Mesothelial cell of epicardium (in vitro differentiated cells): Measurements from ENCODE around the gene WARS2. TPM values are rescaled to one million over a fixed set of nuclear protein-coding genes. Genes with fewer than 3 reads are reported as not detected.
A peak's percentile ranks its signal among the peaks of the same experiment; 100 is the strongest.

Experiments
- DNase-seq, 2 experiments: peaks; one replicate each; pipeline ENCODE4 v3.0.0; 2021; ENCODE audit warnings: low spot score in 2 of 2; ENCODE audit not compliant: unreplicated experiment in 2 of 2
- H3K27ac Mint-ChIP-seq: 2 replicates; pipeline ENCODE4 v1.8.0; 2021; ENCODE audit warnings: mixed read lengths
- H3K27me3 Mint-ChIP-seq: 2 replicates; pipeline ENCODE4 v1.8.0; 2021; ENCODE audit warnings: low read depth, mixed read lengths
- H3K36me3 Mint-ChIP-seq: 2 replicates; pipeline ENCODE4 v1.8.0; 2021; ENCODE audit warnings: mixed read lengths
- H3K4me1 Mint-ChIP-seq: 2 replicates; pipeline ENCODE4 v1.8.0; 2021; ENCODE audit warnings: mixed read lengths
- H3K4me3 Mint-ChIP-seq: 2 replicates; pipeline ENCODE4 v1.8.0; 2021; ENCODE audit warnings: mild to moderate bottlenecking, moderate library complexity, mixed read lengths
- H3K9me3 Mint-ChIP-seq: 2 replicates; pipeline ENCODE4 v1.8.0; 2021; ENCODE audit warnings: mixed read lengths
- total RNA-seq: library from RNA; stranded (reverse); gene quantifications from 3 replicates; pipeline ENCODE4 v1.2.1, GENCODE V29; 2021
- TF ChIP-seq, protein P1 (sequence below): fragments of 200-600 bp; sonication (generic); IDR thresholded peaks from one replicate; pipeline ENCODE4 v1.5.0; 2021; ENCODE audit warnings: antibody characterized with exemption; ENCODE audit not compliant: unreplicated experiment

The WARS2 gene
- total RNA-seq, 1 donor from 2014 or later: 18.7 TPM

- H3K4me1 Mint-ChIP-seq: peaks cover 14% of the 10 kb centered on the region
- no peak overlapping the region for H3K4me3 Mint-ChIP-seq
- no peaks in the 10 kb centered on the region for H3K9me3 Mint-ChIP-seq
- no peak overlapping the region for H3K27ac Mint-ChIP-seq
- no peak for DNase-seq
- H3K27me3 Mint-ChIP-seq: peaks cover 96% of the 10 kb centered on the region
- TF ChIP-seq, protein P1, sequence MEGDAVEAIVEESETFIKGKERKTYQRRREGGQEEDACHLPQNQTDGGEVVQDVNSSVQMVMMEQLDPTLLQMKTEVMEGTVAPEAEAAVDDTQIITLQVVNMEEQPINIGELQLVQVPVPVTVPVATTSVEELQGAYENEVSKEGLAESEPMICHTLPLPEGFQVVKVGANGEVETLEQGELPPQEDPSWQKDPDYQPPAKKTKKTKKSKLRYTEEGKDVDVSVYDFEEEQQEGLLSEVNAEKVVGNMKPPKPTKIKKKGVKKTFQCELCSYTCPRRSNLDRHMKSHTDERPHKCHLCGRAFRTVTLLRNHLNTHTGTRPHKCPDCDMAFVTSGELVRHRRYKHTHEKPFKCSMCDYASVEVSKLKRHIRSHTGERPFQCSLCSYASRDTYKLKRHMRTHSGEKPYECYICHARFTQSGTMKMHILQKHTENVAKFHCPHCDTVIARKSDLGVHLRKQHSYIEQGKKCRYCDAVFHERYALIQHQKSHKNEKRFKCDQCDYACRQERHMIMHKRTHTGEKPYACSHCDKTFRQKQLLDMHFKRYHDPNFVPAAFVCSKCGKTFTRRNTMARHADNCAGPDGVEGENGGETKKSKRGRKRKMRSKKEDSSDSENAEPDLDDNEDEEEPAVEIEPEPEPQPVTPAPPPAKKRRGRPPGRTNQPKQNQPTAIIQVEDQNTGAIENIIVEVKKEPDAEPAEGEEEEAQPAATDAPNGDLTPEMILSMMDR: no peak
- no peaks in the 10 kb centered on the region for H3K36me3 Mint-ChIP-seq
These were observed 133.1 kb downstream of the WARS2 start for GRCh38 chr1:119007339-119007669.

- Mint-ChIP-seq H3K9me3 (no peaks in the 10 kb centered on the region), H3K4me1 (peaks cover 19% of the 10 kb centered on the region), H3K36me3 (no peaks in the 10 kb centered on the region), H3K27ac (no peak overlapping the region), H3K27me3 (peaks cover 98% of the 10 kb centered on the region), H3K4me3 (peak overlapping the region; percentile 25)
- no peak for DNase-seq
- TF ChIP-seq, protein P1: no peak
These were observed 133.8 kb downstream of the WARS2 start for GRCh38 chr1:119006406-119007279.

DNA sequence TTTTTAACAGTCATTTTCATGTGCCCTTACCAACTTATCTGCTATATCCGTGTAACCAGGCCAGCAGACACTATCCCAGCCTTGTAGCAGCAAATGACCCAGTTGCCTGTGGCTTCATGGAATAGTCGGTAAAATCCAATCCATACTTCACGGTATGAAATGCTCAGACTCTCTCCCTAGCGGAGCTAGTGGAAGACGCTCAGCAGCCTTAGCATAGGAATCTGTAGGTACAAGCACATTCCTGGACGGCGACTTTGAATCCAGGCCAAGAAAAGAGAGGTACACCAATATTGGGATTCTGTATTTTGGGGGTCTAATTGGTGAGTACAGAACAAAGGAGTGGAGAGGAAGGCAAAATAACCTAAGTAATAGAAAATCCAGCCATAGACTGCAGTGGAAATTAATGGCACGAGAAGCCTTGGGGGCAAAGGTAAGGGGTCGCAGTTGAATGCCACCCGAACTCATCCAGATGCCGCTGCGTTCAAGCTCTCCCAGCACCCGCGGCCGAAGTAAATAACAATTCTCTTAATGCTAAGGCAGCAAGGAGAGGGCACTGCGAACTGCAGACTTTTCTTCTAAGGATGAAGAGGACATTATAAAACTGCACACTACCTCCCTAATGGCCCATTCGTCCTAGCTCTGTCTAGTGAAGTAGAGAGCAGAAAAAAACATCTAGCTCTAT lies 134.6 kb downstream of the WARS2 start:
- TF ChIP-seq, protein P1: no peak
- Mint-ChIP-seq H3K27ac (no peak overlapping the region), H3K9me3 (no peaks in the 10 kb centered on the region), H3K27me3 (peaks cover 99% of the 10 kb centered on the region), H3K36me3 (no peaks in the 10 kb centered on the region), H3K4me1 (peaks cover 21% of the 10 kb centered on the region), H3K4me3 (no peak overlapping the region)
- DNase-seq: no peak

GRCh38 chr1:119004781-119005180 lies 135.7 kb downstream of the WARS2 start:
- no peaks in the 10 kb centered on the region for H3K36me3 Mint-ChIP-seq
- DNase-seq: no peak
- no peak overlapping the region for H3K27ac Mint-ChIP-seq
- no peaks in the 10 kb centered on the region for H3K9me3 Mint-ChIP-seq
- TF ChIP-seq, protein P1: no peak
- no peak overlapping the region for H3K4me3 Mint-ChIP-seq
- H3K27me3 Mint-ChIP-seq: peaks cover 99% of the 10 kb centered on the region
- peaks cover 31% of the 10 kb centered on the region for H3K4me1 Mint-ChIP-seq

DNA sequence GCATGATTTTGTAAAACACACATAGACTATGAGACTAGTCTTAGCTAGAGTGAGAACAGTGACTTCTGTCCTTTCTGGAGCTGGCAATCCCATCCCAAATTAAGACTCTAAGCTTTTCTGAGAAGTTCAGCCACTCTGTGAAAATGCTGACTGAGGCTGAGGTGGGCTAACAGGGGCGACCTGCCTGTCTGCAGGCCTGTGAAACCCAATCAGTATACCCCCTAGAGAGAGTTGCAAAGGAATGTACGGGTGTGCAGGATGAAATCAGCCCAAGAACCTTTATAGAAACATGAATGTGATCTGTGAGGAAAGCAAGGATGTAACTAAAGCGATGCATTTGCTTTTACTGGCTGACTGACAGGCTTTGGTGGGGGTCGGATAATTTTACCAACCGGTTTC lies 136.3 kb downstream of the WARS2 start:
- no peak for DNase-seq
- Mint-ChIP-seq H3K9me3 (no peaks in the 10 kb centered on the region), H3K27me3 (peaks cover 99% of the 10 kb centered on the region), H3K27ac (no peak overlapping the region), H3K36me3 (no peaks in the 10 kb centered on the region), H3K4me1 (peaks cover 34% of the 10 kb centered on the region), H3K4me3 (no peak overlapping the region)
- TF ChIP-seq, protein P1: no peak
